Measurements from ENCODE around the gene APCDD1L.

DNA sequence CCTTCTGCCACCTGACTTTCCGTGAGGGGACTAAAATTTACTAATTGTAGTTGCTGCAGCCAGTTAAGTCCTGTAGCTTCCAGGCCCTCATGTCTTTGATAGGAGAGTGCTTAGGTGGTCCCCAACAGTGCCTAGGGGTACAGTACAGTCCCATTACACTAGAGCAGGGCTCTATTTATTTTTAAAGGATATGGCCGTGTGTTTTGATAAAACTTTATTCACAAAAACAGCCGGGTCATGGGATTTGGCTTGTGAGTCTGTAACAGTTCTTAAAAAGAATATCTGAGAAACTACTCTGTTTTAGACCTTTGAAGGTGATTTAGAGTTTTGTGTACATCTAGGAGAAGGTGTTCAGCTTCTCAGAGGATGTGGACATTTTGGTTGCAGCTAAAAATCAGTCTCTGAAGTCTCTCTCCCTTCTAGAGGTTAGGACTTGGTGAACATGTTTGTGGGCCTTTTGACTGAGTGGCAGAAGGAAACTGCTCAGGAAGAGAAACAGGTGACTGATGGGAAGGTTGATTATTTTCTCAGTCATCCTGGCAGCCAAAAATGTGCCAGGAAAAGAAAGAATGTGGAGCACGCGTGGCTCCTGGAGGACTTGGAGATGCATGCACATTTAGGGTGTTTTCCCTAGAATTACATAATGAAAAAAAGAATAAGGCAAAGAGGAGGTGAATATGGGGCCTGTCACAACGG is 68.8 kb downstream of the APCDD1L start:
- TF ChIP-seq, protein P1, sequence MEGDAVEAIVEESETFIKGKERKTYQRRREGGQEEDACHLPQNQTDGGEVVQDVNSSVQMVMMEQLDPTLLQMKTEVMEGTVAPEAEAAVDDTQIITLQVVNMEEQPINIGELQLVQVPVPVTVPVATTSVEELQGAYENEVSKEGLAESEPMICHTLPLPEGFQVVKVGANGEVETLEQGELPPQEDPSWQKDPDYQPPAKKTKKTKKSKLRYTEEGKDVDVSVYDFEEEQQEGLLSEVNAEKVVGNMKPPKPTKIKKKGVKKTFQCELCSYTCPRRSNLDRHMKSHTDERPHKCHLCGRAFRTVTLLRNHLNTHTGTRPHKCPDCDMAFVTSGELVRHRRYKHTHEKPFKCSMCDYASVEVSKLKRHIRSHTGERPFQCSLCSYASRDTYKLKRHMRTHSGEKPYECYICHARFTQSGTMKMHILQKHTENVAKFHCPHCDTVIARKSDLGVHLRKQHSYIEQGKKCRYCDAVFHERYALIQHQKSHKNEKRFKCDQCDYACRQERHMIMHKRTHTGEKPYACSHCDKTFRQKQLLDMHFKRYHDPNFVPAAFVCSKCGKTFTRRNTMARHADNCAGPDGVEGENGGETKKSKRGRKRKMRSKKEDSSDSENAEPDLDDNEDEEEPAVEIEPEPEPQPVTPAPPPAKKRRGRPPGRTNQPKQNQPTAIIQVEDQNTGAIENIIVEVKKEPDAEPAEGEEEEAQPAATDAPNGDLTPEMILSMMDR (IDR thresholded peaks at IDR 0.05): no peak
- TF ChIP-seq POLR2A (IDR thresholded peaks at IDR 0.05) (no peak), EP300 (IDR thresholded peaks at IDR 0.05) (no peak)

All from upper lobe of left lung (tissue), 4 donors.